Endothelial cell of umbilical vein (primary cell): ENCODE data around the gene ADM2.

ENCODE experiments used
- CTCF ChIP-seq, 2 donors: IDR thresholded peaks; 1 replicate in 1 of 2; 2 replicates in 1 of 2; pipeline ENCODE4 v1.5.1; 2011; ENCODE audit warnings: low read length in 2 of 2, mild to moderate bottlenecking in 2 of 2, moderate library complexity in 2 of 2, control low read depth in 1 of 2, inconsistent platforms in 1 of 2, low read depth in 1 of 2; ENCODE audit not compliant: insufficient read depth in 1 of 2; ENCODE audit errors: extremely low read depth in 1 of 2
- EZH2 ChIP-seq: IDR thresholded peaks from 2 replicates; pipeline ENCODE4 v1.6.1; 2012; ENCODE audit warnings: borderline replicate concordance, low read depth, mild to moderate bottlenecking, moderate library complexity, low read length, inconsistent platforms; ENCODE audit not compliant: severe bottlenecking
- MYC ChIP-seq: IDR thresholded peaks from one replicate; pipeline ENCODE4 v1.6.1; 2011; ENCODE audit warnings: mild to moderate bottlenecking, low read depth, low read length
- POLR2A ChIP-seq: IDR thresholded peaks from 2 replicates; pipeline ENCODE4 v1.6.1; 2012; ENCODE audit warnings: low read depth, mild to moderate bottlenecking, control low read depth, low read length
- POLR2AphosphoS5 ChIP-seq: IDR thresholded peaks from 2 replicates; pipeline ENCODE4 v1.6.1; 2012; ENCODE audit warnings: low read depth, mild to moderate bottlenecking, control low read depth, low read length, moderate library complexity; ENCODE audit not compliant: insufficient read depth

DNA sequence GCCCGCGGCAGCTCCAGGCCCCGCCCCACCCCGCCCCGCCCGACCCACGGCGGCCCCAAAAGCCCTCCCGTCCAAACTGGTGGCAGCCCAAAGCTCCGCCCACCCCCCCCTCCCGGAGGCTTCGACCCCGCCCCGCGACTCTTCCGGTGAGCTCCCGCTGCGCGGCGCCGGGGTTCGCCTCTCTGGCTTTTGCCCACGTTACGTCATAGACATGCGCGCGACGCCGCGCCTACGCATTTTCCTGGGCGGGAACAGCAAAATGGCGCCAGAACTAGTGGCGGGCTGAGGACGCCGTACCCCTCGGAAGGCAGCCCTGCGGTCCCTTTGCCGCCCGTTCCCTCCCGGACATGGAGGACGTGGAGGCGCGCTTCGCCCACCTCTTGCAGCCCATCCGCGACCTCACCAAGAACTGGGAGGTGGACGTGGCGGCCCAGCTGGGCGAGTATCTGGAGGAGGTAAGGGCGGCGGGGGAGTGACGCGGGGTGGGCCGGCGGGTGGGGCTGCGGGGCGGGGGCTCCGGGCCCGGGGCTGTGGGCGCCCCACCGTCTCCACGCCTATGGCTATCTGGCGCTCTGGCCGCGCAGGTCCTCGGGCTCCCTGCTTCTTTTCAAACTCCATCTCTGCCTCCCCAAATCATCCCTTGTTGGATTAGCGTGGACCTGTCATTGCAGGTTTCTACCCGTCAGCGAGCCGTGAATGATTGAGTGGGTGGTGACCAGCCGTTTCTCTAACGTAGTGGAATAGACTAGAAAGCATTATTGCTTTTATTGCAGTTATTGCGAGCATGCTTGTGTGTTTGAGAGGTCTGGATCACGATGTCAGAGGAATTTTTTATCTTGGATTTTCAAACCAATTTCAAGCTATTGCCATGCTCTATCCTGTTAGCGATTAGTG is 26.9 kb downstream of the ADM2 start, which contains the start of gene NCAPH2:
- TF ChIP-seq MYC (no peak), CTCF (IDR thresholded peaks at IDR 0.05; ENCODE audit: extremely low read depth in 1 of 2, insufficient read depth in 1 of 2, low read depth in 1 of 2, low read length in 2 of 2) (no peak), POLR2AphosphoS5 (peak; percentile 57), POLR2A (peak; percentile 75), EZH2 (no peak)
